Measurements from ENCODE around the gene ALOXE3. TPM values are rescaled to one million over a fixed set of nuclear protein-coding genes. Genes with fewer than 3 reads are reported as not detected.
"Not testable (repeated sequence)": the region's sequence is repeated elsewhere in the genome, so short reads cannot be mapped to it uniquely, and the experiment has no call there.

Gene ALOXE3
- total RNA-seq, 1 experiment from 2014 or later = not detected

GRCh38 chr17:8110907-8111306, 7.4 kb downstream of the ALOXE3 start:
- H3K27ac Mint-ChIP-seq (ENCODE audit: unreplicated experiment) = no peak overlapping the region
- H3K27me3 Mint-ChIP-seq (ENCODE audit: unreplicated experiment) = peaks cover 52% of the 10 kb centered on the region
- BruUV-seq (replicated peaks) = no TSS peak
- no peak for DNase-seq
- H3K4me3 Mint-ChIP-seq (ENCODE audit: low read depth, unreplicated experiment) = no peak overlapping the region
- CTCF ChIA-PET = interaction anchor here (1.2 to 2.0 kb wide), 4 partner anchors 11 to 51 kb away, joined by 3 to 11 read pairs (median 7); no protein-coding TSS in a partner anchor
- H3K9me3 Mint-ChIP-seq (ENCODE audit: low read depth, unreplicated experiment) = no peaks in the 10 kb centered on the region
- H3K36me3 Mint-ChIP-seq (ENCODE audit: insufficient read depth, unreplicated experiment) = peaks cover 4% of the 10 kb centered on the region
- intact Hi-C loops (cut with micrococcal nuclease; ENCODE audit: unreplicated experiment) = no loop called here
- TF ChIP-seq, protein P1, sequence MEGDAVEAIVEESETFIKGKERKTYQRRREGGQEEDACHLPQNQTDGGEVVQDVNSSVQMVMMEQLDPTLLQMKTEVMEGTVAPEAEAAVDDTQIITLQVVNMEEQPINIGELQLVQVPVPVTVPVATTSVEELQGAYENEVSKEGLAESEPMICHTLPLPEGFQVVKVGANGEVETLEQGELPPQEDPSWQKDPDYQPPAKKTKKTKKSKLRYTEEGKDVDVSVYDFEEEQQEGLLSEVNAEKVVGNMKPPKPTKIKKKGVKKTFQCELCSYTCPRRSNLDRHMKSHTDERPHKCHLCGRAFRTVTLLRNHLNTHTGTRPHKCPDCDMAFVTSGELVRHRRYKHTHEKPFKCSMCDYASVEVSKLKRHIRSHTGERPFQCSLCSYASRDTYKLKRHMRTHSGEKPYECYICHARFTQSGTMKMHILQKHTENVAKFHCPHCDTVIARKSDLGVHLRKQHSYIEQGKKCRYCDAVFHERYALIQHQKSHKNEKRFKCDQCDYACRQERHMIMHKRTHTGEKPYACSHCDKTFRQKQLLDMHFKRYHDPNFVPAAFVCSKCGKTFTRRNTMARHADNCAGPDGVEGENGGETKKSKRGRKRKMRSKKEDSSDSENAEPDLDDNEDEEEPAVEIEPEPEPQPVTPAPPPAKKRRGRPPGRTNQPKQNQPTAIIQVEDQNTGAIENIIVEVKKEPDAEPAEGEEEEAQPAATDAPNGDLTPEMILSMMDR (IDR thresholded peaks at IDR 0.05; ENCODE audit: unreplicated experiment) = no peak
- peaks cover 21% of the 10 kb centered on the region for H3K4me1 Mint-ChIP-seq (ENCODE audit: low read depth, unreplicated experiment)

DNA sequence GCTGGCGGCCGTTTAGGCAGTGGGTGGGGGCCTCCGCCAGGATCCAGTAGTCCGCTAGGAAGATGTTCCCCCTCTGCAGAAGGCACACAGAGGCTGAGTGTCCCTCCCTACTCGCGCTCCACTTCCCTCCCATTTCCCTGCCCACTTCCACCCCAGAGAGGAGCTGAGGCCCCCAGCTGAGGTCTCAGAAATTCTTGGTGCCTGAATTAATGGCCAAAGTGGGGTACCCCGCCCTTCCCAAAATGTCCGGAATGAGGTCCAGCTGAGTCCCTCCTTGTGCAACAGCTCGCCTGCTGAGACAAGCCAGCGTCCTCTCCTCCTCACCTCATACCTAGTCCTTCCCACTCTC, 7.9 kb downstream of the ALOXE3 start:
- no TSS peak for BruUV-seq (replicated peaks)

GRCh38 chr17:8109661-8110455, 8.5 kb downstream of the ALOXE3 start:
- peak overlapping the region; percentile 46 for H3K4me3 Mint-ChIP-seq (ENCODE audit: low read depth, unreplicated experiment)
- intact Hi-C loops (cut with micrococcal nuclease; ENCODE audit: unreplicated experiment) = no loop called here
- BruUV-seq (replicated peaks) = no TSS peak

More for the DNA sequence above, 7.9 kb downstream of the ALOXE3 start:
- Mint-ChIP-seq H3K27ac (ENCODE audit: unreplicated experiment) (no peak overlapping the region), H3K4me3 (ENCODE audit: low read depth, unreplicated experiment) (no peak overlapping the region), H3K27me3 (ENCODE audit: unreplicated experiment) (peaks cover 47% of the 10 kb centered on the region), H3K9me3 (ENCODE audit: low read depth, unreplicated experiment) (no peaks in the 10 kb centered on the region), H3K36me3 (ENCODE audit: insufficient read depth, unreplicated experiment) (peaks cover 4% of the 10 kb centered on the region), H3K4me1 (ENCODE audit: low read depth, unreplicated experiment) (peaks cover 24% of the 10 kb centered on the region)
- CTCF ChIA-PET = interaction anchor here (1.1 to 2.0 kb wide), 5 partner anchors 10 to 51 kb away, joined by 3 to 11 read pairs (median 4); no protein-coding TSS in a partner anchor
- TF ChIP-seq, protein P1 (IDR thresholded peaks at IDR 0.05; ENCODE audit: unreplicated experiment) = no peak
- DNase-seq = no peak
- intact Hi-C loops (cut with micrococcal nuclease; ENCODE audit: unreplicated experiment) = no loop called here

DNA sequence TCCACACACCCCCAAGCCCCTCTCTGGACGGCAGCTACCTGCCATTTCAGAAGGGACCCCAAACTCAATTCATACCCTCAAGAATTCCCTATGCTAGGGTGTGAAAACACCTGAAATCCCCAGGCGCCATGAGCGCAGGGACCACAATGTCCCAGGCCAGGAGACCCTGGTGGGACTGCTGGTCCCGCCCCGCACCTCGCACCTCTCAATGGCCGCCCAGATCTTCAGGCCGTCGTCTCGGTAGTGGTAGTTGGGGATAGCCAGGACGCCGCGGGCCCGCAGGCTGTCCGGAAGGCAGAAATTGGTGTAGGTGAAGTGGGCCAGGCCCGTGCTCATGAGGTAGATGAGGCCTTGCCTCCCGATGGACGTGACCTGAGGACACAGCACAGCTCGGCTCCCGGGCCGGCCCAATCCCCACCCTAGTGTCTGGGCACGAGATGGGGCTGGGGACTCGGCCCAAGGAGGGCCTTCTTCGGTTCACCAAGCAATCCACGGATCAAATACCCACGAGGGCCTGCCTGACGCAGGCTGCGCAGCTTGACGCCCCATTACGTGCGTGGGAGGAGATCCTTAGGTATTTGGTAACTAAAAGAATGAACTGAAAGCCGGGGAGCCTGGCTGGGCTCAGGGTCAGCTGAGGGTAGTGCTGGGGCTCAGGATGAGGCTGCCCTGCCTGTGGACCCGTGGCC, 9.2 kb downstream of the ALOXE3 start:
- BruUV-seq (replicated peaks) = no TSS peak
- intact Hi-C loops (cut with micrococcal nuclease; ENCODE audit: unreplicated experiment) = no loop called here
- TF ChIP-seq, protein P1 (IDR thresholded peaks at IDR 0.05; ENCODE audit: unreplicated experiment) = no peak
- H3K36me3 Mint-ChIP-seq (ENCODE audit: insufficient read depth, unreplicated experiment) = peaks cover 4% of the 10 kb centered on the region
- no peak for DNase-seq
- peak overlapping the region; percentile 46 for H3K4me3 Mint-ChIP-seq (ENCODE audit: low read depth, unreplicated experiment)
- H3K9me3 Mint-ChIP-seq (ENCODE audit: low read depth, unreplicated experiment) = no peaks in the 10 kb centered on the region
- CTCF ChIA-PET = interaction anchor here (0.8 to 2.0 kb wide), 6 partner anchors 11 to 49 kb away, joined by 4 to 11 read pairs (median 4); no protein-coding TSS in a partner anchor
- H3K27ac Mint-ChIP-seq (ENCODE audit: unreplicated experiment) = no peak overlapping the region
- peaks cover 34% of the 10 kb centered on the region for H3K27me3 Mint-ChIP-seq (ENCODE audit: unreplicated experiment)
- H3K4me1 Mint-ChIP-seq (ENCODE audit: low read depth, unreplicated experiment) = peaks cover 24% of the 10 kb centered on the region

More at GRCh38 chr17:8109661-8110455, 8.5 kb downstream of the ALOXE3 start:
- TF ChIP-seq, protein P1 (IDR thresholded peaks at IDR 0.05; ENCODE audit: unreplicated experiment) = peak; percentile 76
- H3K36me3 Mint-ChIP-seq (ENCODE audit: insufficient read depth, unreplicated experiment) = peaks cover 4% of the 10 kb centered on the region
- H3K27me3 Mint-ChIP-seq (ENCODE audit: unreplicated experiment) = peaks cover 42% of the 10 kb centered on the region
- CTCF ChIA-PET = interaction anchor here (1.1 to 2.0 kb wide), 5 partner anchors 10 to 50 kb away, joined by 3 to 11 read pairs (median 4); no protein-coding TSS in a partner anchor
- H3K9me3 Mint-ChIP-seq (ENCODE audit: low read depth, unreplicated experiment) = no peaks in the 10 kb centered on the region
- peak; percentile 82 for DNase-seq
- no peak overlapping the region for H3K27ac Mint-ChIP-seq (ENCODE audit: unreplicated experiment)
- H3K4me1 Mint-ChIP-seq (ENCODE audit: low read depth, unreplicated experiment) = peaks cover 24% of the 10 kb centered on the region

GRCh38 chr17:8106980-8107379, 11.3 kb downstream of the ALOXE3 start:
- H3K9me3 Mint-ChIP-seq (ENCODE audit: low read depth, unreplicated experiment); H3K27ac Mint-ChIP-seq (ENCODE audit: unreplicated experiment); H3K36me3 Mint-ChIP-seq (ENCODE audit: insufficient read depth, unreplicated experiment); BruUV-seq (replicated peaks); intact Hi-C loops (cut with micrococcal nuclease; ENCODE audit: unreplicated experiment); CTCF ChIA-PET; DNase-seq; H3K4me3 Mint-ChIP-seq (ENCODE audit: low read depth, unreplicated experiment): not testable (repeated sequence)
- H3K27me3 Mint-ChIP-seq (ENCODE audit: unreplicated experiment) = peaks cover 14% of the 10 kb centered on the region
- H3K4me1 Mint-ChIP-seq (ENCODE audit: low read depth, unreplicated experiment) = peaks cover 31% of the 10 kb centered on the region
